HEK293 (cell line): ENCODE measurements around the gene PROX2.

Source experiments
- CTCF ChIP-seq: fragments of 450-650 bp; formaldehyde crosslinking; IDR thresholded peaks from 2 replicates; pipeline ENCODE4 v1.5.1; 2016; ENCODE audit warnings: missing biosample characterization, missing genetic modification characterization
- MYNN ChIP-seq: fragments of 450-650 bp; formaldehyde crosslinking; IDR thresholded peaks from 2 replicates; pipeline ENCODE4 v1.5.1; 2016; ENCODE audit warnings: missing biosample characterization, missing genetic modification characterization, borderline replicate concordance
- ZNF670 ChIP-seq: fragments of 450-650 bp; formaldehyde crosslinking; IDR thresholded peaks from 2 replicates; pipeline ENCODE4 v1.5.1; 2016; ENCODE audit warnings: missing biosample characterization, missing genetic modification characterization, low read depth
- ZNF707 ChIP-seq: fragments of 450-650 bp; formaldehyde crosslinking; IDR thresholded peaks from 2 replicates; pipeline ENCODE4 v1.5.1; 2016; ENCODE audit warnings: missing biosample characterization, missing genetic modification characterization
- ZNF777 ChIP-seq: fragments of 450-650 bp; formaldehyde crosslinking; IDR thresholded peaks from 2 replicates; pipeline ENCODE4 v1.5.1; 2017; ENCODE audit warnings: missing biosample characterization, missing genetic modification characterization, borderline replicate concordance
- ZNF792 ChIP-seq: fragments of 450-650 bp; formaldehyde crosslinking; IDR thresholded peaks from 2 replicates; pipeline ENCODE4 v1.5.1; 2016; ENCODE audit warnings: missing biosample characterization, missing genetic modification characterization

GRCh38 chr14:74852922-74853530 is 22.9 kb downstream of the PROX2 start:
- no peak for TF ChIP-seq CTCF
- TF ChIP-seq ZNF670, result no peak
- no peak for TF ChIP-seq ZNF707 (tag by site-specific recombination)
- TF ChIP-seq MYNN (tag by site-specific recombination), result no peak
- TF ChIP-seq ZNF792, result no peak
- no peak for TF ChIP-seq ZNF777 (tag by site-specific recombination)
